Neural cell (in vitro differentiated cells): ENCODE measurements around the gene GDF7.

Experiments
- EP300 ChIP-seq: fragments of 450-650 bp; conservative IDR thresholded peaks from 2 replicates; pipeline ENCODE4 v1.6.1; 2014; ENCODE audit warnings: antibody characterized with exemption, mild to moderate bottlenecking, moderate library complexity; ENCODE audit not compliant: poor library complexity, severe bottlenecking
- EZH2 ChIP-seq: fragments of 200-600, 300-800 bp; shearing (Covaris generic), sonication (generic); IDR thresholded peaks from 2 replicates; pipeline ENCODE4 v1.6.1; 2014; ENCODE audit warnings: antibody characterized with exemption, low read length, borderline replicate concordance, mild to moderate bottlenecking; ENCODE audit not compliant: insufficient read depth, poor library complexity, severe bottlenecking
- POLR2AphosphoS5 ChIP-seq: IDR thresholded peaks from 2 replicates; pipeline ENCODE4 v1.6.1; 2012
- RAD21 ChIP-seq: fragments of 450-650 bp; conservative IDR thresholded peaks from 2 replicates; pipeline ENCODE4 v1.6.1; 2014; ENCODE audit warnings: antibody characterized with exemption, mild to moderate bottlenecking, moderate library complexity
- REST ChIP-seq: IDR thresholded peaks from 2 replicates; pipeline ENCODE4 v1.6.1; 2012; ENCODE audit warnings: borderline replicate concordance
- SMC3 ChIP-seq: fragments of 450-650 bp; conservative IDR thresholded peaks from 2 replicates; pipeline ENCODE4 v1.6.1; 2014; ENCODE audit warnings: antibody characterized with exemption, mild to moderate bottlenecking, moderate library complexity; ENCODE audit not compliant: poor library complexity
- TAF1 ChIP-seq: IDR thresholded peaks from 2 replicates; pipeline ENCODE4 v1.6.1; 2012; ENCODE audit warnings: low read depth
- TF ChIP-seq, protein P1 (sequence below): fragments of 450-650 bp; IDR thresholded peaks from 2 replicates; pipeline ENCODE4 v1.5.1; 2014; ENCODE audit warnings: antibody characterized with exemption, mild to moderate bottlenecking, moderate library complexity; ENCODE audit not compliant: poor library complexity, severe bottlenecking

DNA sequence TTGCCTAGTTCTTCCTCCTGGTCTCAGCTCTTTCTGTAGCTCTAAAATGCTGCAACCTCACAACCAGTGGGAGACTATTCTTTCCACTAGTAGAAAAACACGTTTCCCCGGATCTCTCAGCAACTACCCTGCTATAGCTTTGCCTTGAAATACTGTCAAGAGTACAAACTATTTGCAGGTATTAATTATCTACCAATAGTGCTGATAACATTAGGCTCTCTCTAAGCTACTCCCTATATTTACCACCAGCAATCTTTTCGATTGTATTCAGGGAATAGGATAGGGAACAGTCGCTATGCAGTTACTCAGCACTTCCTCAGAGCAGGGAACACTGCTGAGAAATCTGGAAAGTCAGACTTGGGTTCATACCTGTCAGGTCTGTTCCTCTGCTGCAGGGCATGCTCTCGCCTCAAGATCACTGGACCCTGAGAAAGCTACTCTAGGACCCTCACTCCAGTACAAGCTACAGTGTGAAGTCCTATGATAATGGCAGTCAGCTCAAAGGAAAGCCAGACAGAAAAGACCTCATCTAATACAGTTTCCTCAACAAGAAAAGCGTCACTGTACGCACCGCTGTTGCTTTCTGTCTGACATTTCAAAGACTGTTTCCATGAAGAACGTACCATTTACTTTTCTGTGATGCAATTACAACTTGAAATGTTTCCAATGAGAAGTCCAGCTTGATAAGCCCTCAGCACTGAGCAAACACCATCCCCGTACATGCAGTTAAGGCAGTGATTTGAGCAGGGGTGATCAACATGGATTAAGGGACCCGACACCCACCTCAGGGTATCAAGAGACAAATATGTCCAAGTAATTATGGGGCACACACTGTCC is 22.7 kb downstream of the GDF7 start:
- TF ChIP-seq, protein P1, sequence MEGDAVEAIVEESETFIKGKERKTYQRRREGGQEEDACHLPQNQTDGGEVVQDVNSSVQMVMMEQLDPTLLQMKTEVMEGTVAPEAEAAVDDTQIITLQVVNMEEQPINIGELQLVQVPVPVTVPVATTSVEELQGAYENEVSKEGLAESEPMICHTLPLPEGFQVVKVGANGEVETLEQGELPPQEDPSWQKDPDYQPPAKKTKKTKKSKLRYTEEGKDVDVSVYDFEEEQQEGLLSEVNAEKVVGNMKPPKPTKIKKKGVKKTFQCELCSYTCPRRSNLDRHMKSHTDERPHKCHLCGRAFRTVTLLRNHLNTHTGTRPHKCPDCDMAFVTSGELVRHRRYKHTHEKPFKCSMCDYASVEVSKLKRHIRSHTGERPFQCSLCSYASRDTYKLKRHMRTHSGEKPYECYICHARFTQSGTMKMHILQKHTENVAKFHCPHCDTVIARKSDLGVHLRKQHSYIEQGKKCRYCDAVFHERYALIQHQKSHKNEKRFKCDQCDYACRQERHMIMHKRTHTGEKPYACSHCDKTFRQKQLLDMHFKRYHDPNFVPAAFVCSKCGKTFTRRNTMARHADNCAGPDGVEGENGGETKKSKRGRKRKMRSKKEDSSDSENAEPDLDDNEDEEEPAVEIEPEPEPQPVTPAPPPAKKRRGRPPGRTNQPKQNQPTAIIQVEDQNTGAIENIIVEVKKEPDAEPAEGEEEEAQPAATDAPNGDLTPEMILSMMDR = no peak
- TF ChIP-seq REST = no peak
- no peak for TF ChIP-seq POLR2AphosphoS5
- TF ChIP-seq EP300 = no peak
- TF ChIP-seq RAD21 = no peak
- no peak for TF ChIP-seq TAF1
- no peak for TF ChIP-seq SMC3
- TF ChIP-seq EZH2 = no peak
